Lung (tissue), 12 donors: ENCODE measurements around the gene DNAJC9. TPM values are rescaled to one million over a fixed set of nuclear protein-coding genes. Genes with fewer than 3 reads are reported as not detected.

Experiments used
- ATAC-seq: fragments of 200-7000 bp; cut with Tn5 transposase; one replicate; pipeline ENCODE4 v1.9.1; 2020; ENCODE audit warnings: moderate number of reproducible peaks; ENCODE audit not compliant: insufficient read depth, low FRiP score
- DNase-seq, 3 donors: peaks; one replicate each; pipeline ENCODE4 v3.0.0-alpha.2; 2013 to 2017
- H3K27ac ChIP-seq, 2 donors: one replicate each; pipeline ENCODE4 v1.5.1; 2013; ENCODE audit warnings: mild to moderate bottlenecking in 2 of 2, moderate library complexity in 2 of 2, control low read depth in 1 of 2, inconsistent platforms in 1 of 2, low read depth in 1 of 2, low read length in 1 of 2
- H3K27me3 ChIP-seq, 3 donors: one replicate each; pipeline ENCODE4 v1.5.1; 2013; ENCODE audit warnings: low read length in 2 of 3; ENCODE audit not compliant: control insufficient read depth in 3 of 3, insufficient read depth in 3 of 3
- H3K36me3 ChIP-seq, 4 donors: one replicate each; pipeline ENCODE4 v1.5.1; 2013; ENCODE audit warnings: low read length in 4 of 4, mild to moderate bottlenecking in 1 of 4, moderate library complexity in 1 of 4; ENCODE audit not compliant: control insufficient read depth in 4 of 4, insufficient read depth in 4 of 4
- H3K4me1 ChIP-seq, 5 donors: one replicate each; pipeline ENCODE4 v1.5.1; 2013; ENCODE audit warnings: low read length in 5 of 5, mild to moderate bottlenecking in 2 of 5, moderate library complexity in 1 of 5; ENCODE audit not compliant: control insufficient read depth in 5 of 5, insufficient read depth in 5 of 5
- H3K4me3 ChIP-seq: one replicate; pipeline ENCODE4 v1.5.1; 2013; ENCODE audit warnings: mild to moderate bottlenecking, control low read depth, moderate library complexity
- H3K9ac ChIP-seq, 2 donors: one replicate each; pipeline ENCODE4 v1.5.1; 2013; ENCODE audit warnings: low read length in 2 of 2, control low read depth in 1 of 2; ENCODE audit not compliant: insufficient read depth in 1 of 2
- H3K9me3 ChIP-seq, 4 donors: one replicate each; pipeline ENCODE4 v1.5.1; 2013; ENCODE audit warnings: low read length in 3 of 4, mild to moderate bottlenecking in 1 of 4, moderate library complexity in 1 of 4; ENCODE audit not compliant: control insufficient read depth in 4 of 4, insufficient read depth in 3 of 4
- CTCF ChIP-seq: IDR thresholded peaks from 2 replicates; pipeline ENCODE4 v1.5.1; 2012; ENCODE audit warnings: mild to moderate bottlenecking; ENCODE audit errors: control extremely low read depth, extremely low read depth
- WGBS, 2 donors: extraction: QIAGEN DNeasy Blood & Tissue Kit; methylation state at CpG; one replicate each; pipeline ENCODE4 v1.1.7; 2013; 5-methylcytosine and 5-hydroxymethylcytosine counted together
- polyA plus RNA-seq, 2 donors: library from polyadenylated mRNA; stranded (reverse); fragments of 200-250 nt; gene quantifications; one replicate each; pipeline ENCODE4 v1.2.1, GENCODE V29; 2013
- total RNA-seq, 2 donors: library from RNA; depleted of rRNA in 1 of 2; stranded (reverse); fragments of >200 nt in 1 of 2; gene quantifications; one replicate each; pipeline ENCODE4 v1.2.1, GENCODE V29; 2014 to 2021
- donor health status: control.
- donor health status: control.
- donor health status: Bipolar disorder and iron deficiency.
- donor health status: healthy.
- donor health status: DM: yes; HTN: yes; CAD: no.

Gene DNAJC9
- total and polyA plus RNA-seq, 4 donors: 7.5 to 21.0 (median 11.5) TPM

GRCh38 chr10:73211106-73211811 lies 35.8 kb downstream of the DNAJC9 start:
- WGBS, 2 donors: 89 to 94% methylated on average over 4 of the region's 4 CpGs
- Histone ChIP-seq H3K4me3 (no peak overlapping the region), H3K27ac (no peak overlapping the region), H3K36me3 (peaks cover 0 to 8% (median 3%) of the 10 kb centered on the region in 4 donors), H3K9ac (no peak overlapping the region), H3K4me1 (no peaks in the 10 kb centered on the region), H3K27me3 (no peaks in the 10 kb centered on the region), H3K9me3 (no peaks in the 10 kb centered on the region)
- TF ChIP-seq CTCF: no peak
- ATAC-seq (no peak), DNase-seq (no peak)

- no peak overlapping the region for H3K4me3 ChIP-seq
- H3K9me3 ChIP-seq: no peaks in the 10 kb centered on the region
- no peak overlapping the region for H3K9ac ChIP-seq
- 97 to 100% methylated on average over 3 of the region's 3 CpGs for WGBS, 2 donors
- DNase-seq (no peak), ATAC-seq (no peak)
- H3K4me1 ChIP-seq: no peaks in the 10 kb centered on the region
- peaks cover 0 to 8% (median under 1%) of the 10 kb centered on the region in 4 donors for H3K36me3 ChIP-seq
- H3K27me3 ChIP-seq: no peaks in the 10 kb centered on the region
- H3K27ac ChIP-seq: no peak overlapping the region
- no peak for TF ChIP-seq CTCF
Measured at GRCh38 chr10:73210395-73211105, 36.5 kb downstream of the DNAJC9 start.

GRCh38 chr10:73209705-73210104 lies 37.4 kb downstream of the DNAJC9 start:
- TF ChIP-seq CTCF: no peak
- DNase-seq (peak in 1 of 3 donors; percentile 14), ATAC-seq (no peak)
- WGBS, 2 donors: 70 to 75% methylated on average over 1 of the region's 1 CpG
- Histone ChIP-seq H3K4me3 (no peak overlapping the region), H3K9ac (no peak overlapping the region), H3K4me1 (no peaks in the 10 kb centered on the region), H3K27ac (no peak overlapping the region), H3K36me3 (peaks cover 0 to 8% (median under 1%) of the 10 kb centered on the region in 4 donors), H3K9me3 (no peaks in the 10 kb centered on the region), H3K27me3 (no peaks in the 10 kb centered on the region)
